Activated B cell treated with CpG ODN at 0.5 μM for 24 hours (primary cell): ENCODE measurements around the gene KCTD14. TPM values are rescaled to one million over a fixed set of nuclear protein-coding genes. Genes with fewer than 3 reads are reported as not detected.

ENCODE experiments used
- ATAC-seq: fragments of 200-7000 bp; cut with Tn5 transposase; one replicate; pipeline ENCODE4 v1.10.0; 2021; ENCODE audit warnings: low read depth, mild to moderate bottlenecking, moderate library complexity
- CTCF ChIA-PET: fragments of 350-600 bp; sonication (Branson Sonifier 250); formaldehyde crosslinking; loops from one replicate; lab custom pipeline; 2021; ENCODE audit warnings: antibody characterized with exemption; lab: Charles Lee
- POLR2A ChIA-PET: fragments of 350-600 bp; sonication (Branson Sonifier 250); formaldehyde crosslinking; loops from one replicate; lab custom pipeline; 2021; ENCODE audit warnings: antibody characterized with exemption; lab: Charles Lee
- DNase-seq: peaks from one replicate; pipeline ENCODE4 v3.0.0; 2022
- H3K27ac Mint-ChIP-seq: one replicate; pipeline ENCODE4 v1.8.0; 2020; ENCODE audit warnings: mixed read lengths
- H3K27me3 Mint-ChIP-seq: one replicate; pipeline ENCODE4 v1.8.0; 2021; ENCODE audit warnings: mixed read lengths
- H3K36me3 Mint-ChIP-seq: one replicate; pipeline ENCODE4 v1.8.0; 2021; ENCODE audit warnings: low read depth, mixed read lengths
- H3K4me1 Mint-ChIP-seq: one replicate; pipeline ENCODE4 v1.8.0; 2021; ENCODE audit warnings: mixed read lengths
- H3K4me3 Mint-ChIP-seq: one replicate; pipeline ENCODE4 v1.8.0; 2020; ENCODE audit warnings: mild to moderate bottlenecking, mixed read lengths
- H3K9me3 Mint-ChIP-seq: one replicate; pipeline ENCODE4 v1.8.0; 2020; ENCODE audit warnings: mixed read lengths
- CTCF ChIP-seq: fragments of 200-600 bp; IDR thresholded peaks from one replicate; pipeline ENCODE4 v1.8.0; 2022; ENCODE audit warnings: antibody characterized with exemption, mild to moderate bottlenecking
- intact Hi-C: fragments of 100-400 bp; cut with micrococcal nuclease; formaldehyde crosslinking; loops from one replicate; pipeline ENCODE4 v1.15.1; 2024
- total RNA-seq: library from RNA; stranded (reverse); gene quantifications from 2 replicates; pipeline ENCODE4 v1.2.3, GENCODE V29; 2022

Gene KCTD14
- total RNA-seq, 1 donor from 2014 or later: 0.22 TPM

- no peak overlapping the region for H3K27ac Mint-ChIP-seq
Observed at GRCh38 chr11:78056093-78056492, 33.0 kb upstream of the KCTD14 start.

GRCh38 chr11:78054971-78055370 is 31.9 kb upstream of the KCTD14 start:
- CTCF ChIA-PET: interaction anchor here (1.3 kb wide), 1 partner anchor 11 kb away, joined by 4 read pairs; no protein-coding TSS in a partner anchor
- TF ChIP-seq CTCF: no peak
- POLR2A ChIA-PET: no interaction called here
- H3K4me3 Mint-ChIP-seq: no peak overlapping the region
- no peak for ATAC-seq
- no peaks in the 10 kb centered on the region for H3K9me3 Mint-ChIP-seq
- H3K4me1 Mint-ChIP-seq: no peaks in the 10 kb centered on the region
- intact Hi-C loops: no loop called here
- H3K36me3 Mint-ChIP-seq: no peaks in the 10 kb centered on the region
- DNase-seq: no peak
- no peaks in the 10 kb centered on the region for H3K27me3 Mint-ChIP-seq
- H3K27ac Mint-ChIP-seq: no peak overlapping the region

More at GRCh38 chr11:78056093-78056492, 33.0 kb upstream of the KCTD14 start:
- Mint-ChIP-seq H3K9me3 (no peaks in the 10 kb centered on the region), H3K4me3 (no peak overlapping the region), H3K4me1 (no peaks in the 10 kb centered on the region), H3K36me3 (no peaks in the 10 kb centered on the region), H3K27me3 (no peaks in the 10 kb centered on the region)
- ATAC-seq (no peak), DNase-seq (no peak)
- intact Hi-C loops: no loop called here
- POLR2A ChIA-PET: no interaction called here
- TF ChIP-seq CTCF: no peak
- CTCF ChIA-PET: no interaction called here

GRCh38 chr11:78050964-78051831 is 28.1 kb upstream of the KCTD14 start:
- CTCF ChIA-PET: no interaction called here
- H3K9me3 Mint-ChIP-seq: no peaks in the 10 kb centered on the region
- H3K27me3 Mint-ChIP-seq: no peaks in the 10 kb centered on the region
- no peak overlapping the region for H3K27ac Mint-ChIP-seq
- no peak for DNase-seq
- POLR2A ChIA-PET: interaction anchor here (0.6 kb wide), 1 partner anchor 28 kb away, joined by 3 read pairs; no protein-coding TSS in a partner anchor
- H3K4me3 Mint-ChIP-seq: no peak overlapping the region
- ATAC-seq: no peak
- no peaks in the 10 kb centered on the region for H3K4me1 Mint-ChIP-seq
- H3K36me3 Mint-ChIP-seq: no peaks in the 10 kb centered on the region
- TF ChIP-seq CTCF: no peak
- intact Hi-C loops: no loop called here

DNA sequence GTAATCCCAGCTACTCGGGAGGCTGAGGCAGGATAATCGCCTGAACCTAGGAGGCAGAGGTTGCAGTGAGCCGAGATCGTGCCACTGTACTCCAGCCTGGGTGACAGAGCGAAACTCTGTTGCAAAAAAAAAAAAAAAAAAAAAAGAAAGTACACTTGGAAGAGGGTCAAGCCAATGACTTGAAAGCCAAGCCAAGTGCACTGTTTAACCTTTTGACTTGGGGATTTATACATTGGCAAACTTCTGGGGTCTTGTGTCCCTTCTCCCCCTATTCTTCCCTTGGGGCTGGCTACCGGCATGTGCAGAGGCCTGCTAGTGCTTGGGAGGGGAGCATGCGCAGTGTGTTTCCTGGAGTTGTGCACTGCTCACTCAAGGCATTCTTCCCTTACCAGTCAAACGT is 26.3 kb upstream of the KCTD14 start:
- no peaks in the 10 kb centered on the region for H3K9me3 Mint-ChIP-seq
- no peaks in the 10 kb centered on the region for H3K27me3 Mint-ChIP-seq
- intact Hi-C loops: no loop called here
- no peak for TF ChIP-seq CTCF
- H3K27ac Mint-ChIP-seq: no peak overlapping the region
- DNase-seq (no peak), ATAC-seq (no peak)
- H3K4me1 Mint-ChIP-seq: peaks cover 6% of the 10 kb centered on the region
- ChIA-PET POLR2A (no interaction called here), CTCF (no interaction called here)
- no peak overlapping the region for H3K4me3 Mint-ChIP-seq
- no peaks in the 10 kb centered on the region for H3K36me3 Mint-ChIP-seq

DNA sequence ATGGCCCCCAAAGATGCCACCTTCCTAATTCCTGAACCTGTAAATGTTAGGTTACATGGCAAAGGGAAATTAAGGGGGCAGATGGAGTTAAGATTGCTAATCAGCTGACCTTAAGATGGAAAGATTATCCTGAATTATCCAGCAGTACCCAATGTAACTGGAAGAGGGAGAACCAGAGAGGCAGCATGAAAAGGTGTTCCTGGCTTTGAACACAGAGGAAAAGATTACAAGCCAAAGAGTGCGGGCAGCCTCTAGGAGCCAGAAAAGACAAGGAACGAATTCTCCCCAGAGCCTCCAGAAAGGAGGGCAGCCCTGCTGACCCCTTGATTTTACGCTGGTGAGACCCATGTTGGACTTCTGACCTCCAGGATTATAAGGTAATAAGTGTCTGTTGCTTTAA is 25.5 kb upstream of the KCTD14 start:
- CTCF ChIA-PET: no interaction called here

More for the DNA sequence above, 25.5 kb upstream of the KCTD14 start:
- DNase-seq: no peak
- H3K27ac Mint-ChIP-seq: no peak overlapping the region
- intact Hi-C loops: no loop called here
- POLR2A ChIA-PET: no interaction called here
- H3K9me3 Mint-ChIP-seq: no peaks in the 10 kb centered on the region
- no peaks in the 10 kb centered on the region for H3K36me3 Mint-ChIP-seq
- no peak for ATAC-seq
- H3K4me1 Mint-ChIP-seq: peaks cover 6% of the 10 kb centered on the region
- H3K27me3 Mint-ChIP-seq: peaks cover under 1% of the 10 kb centered on the region
- TF ChIP-seq CTCF: no peak
- H3K4me3 Mint-ChIP-seq: no peak overlapping the region
